GM12878 (cell line): Measurements from ENCODE around the gene ABHD3. TPM values are rescaled to one million over a fixed set of nuclear protein-coding genes. Genes with fewer than 3 reads are reported as not detected.

ENCODE experiments used
- ATAC-seq: fragments of 200-7000 bp; cut with Tn5 transposase; 3 replicates; pipeline ENCODE4 v1.9.1; 2020; ENCODE audit warnings: mild to moderate bottlenecking, moderate library complexity
- BruUV-seq: library from RNA; stranded (reverse); fragments of 400-500 nt; replicated peaks from 2 replicates; lab custom pipeline; 2021; lab: Mats Ljungman, UMichigan
- CTCF ChIA-PET: fragments of 300-600 bp; sonication (Branson Sonifier 250); formaldehyde crosslinking; extraction: SDS; loops from one replicate; lab custom pipeline; 2021; ENCODE audit warnings: inconsistent platforms; lab: Yijun Ruan, JAX
- POLR2A ChIA-PET: fragments of 350-600 bp; formaldehyde crosslinking; extraction: SDS; loops from one replicate; lab custom pipeline; 2021; ENCODE audit warnings: inconsistent platforms; lab: Charles Lee
- RAD21 ChIA-PET: fragments of 300-600 bp; sonication (Branson Sonifier 250); formaldehyde crosslinking; loops from one replicate; lab custom pipeline; 2023; ENCODE audit warnings: antibody characterized with exemption; ENCODE audit not compliant: unreplicated experiment; lab: Charles Lee
- SMC1A ChIA-PET: fragments of 300-600 bp; sonication (Branson Sonifier 250); formaldehyde crosslinking; loops from one replicate; lab custom pipeline; 2023; ENCODE audit not compliant: unreplicated experiment, uncharacterized antibody; lab: Charles Lee
- DNase-seq: peaks from one replicate; pipeline ENCODE4 v3.0.0-alpha.2; 2011; ENCODE audit warnings: low read depth, low spot score
- FAIRE-seq: peaks from 3 replicates; lab custom pipeline; 2011; peaks lifted over from hg19 to GRCh38; lab: Jason Lieb, UNC
- H2AFZ ChIP-seq: 2 replicates; pipeline ENCODE4 v1.6.0; 2011; ENCODE audit warnings: low read depth, low read length, control low read depth; ENCODE audit not compliant: control insufficient read depth
- H3K27ac ChIP-seq: 2 replicates; pipeline ENCODE4 v1.5.1; 2011; ENCODE audit warnings: control low read depth; ENCODE audit not compliant: control insufficient read depth, insufficient read depth
- H3K27me3 ChIP-seq, 2 experiments: replicated peaks in 1 of 2; 2 replicates each; pipeline versions ENCODE4 v1.6.0 to v1.6.1; 2011; ENCODE audit warnings: low read length in 1 of 2; ENCODE audit not compliant: control insufficient read depth in 2 of 2, insufficient read depth in 2 of 2
- H3K36me3 ChIP-seq, 2 experiments: 2 replicates each; pipeline ENCODE4 v1.5.1; 2011; ENCODE audit warnings: low read length in 1 of 2; ENCODE audit not compliant: control insufficient read depth in 2 of 2, insufficient read depth in 2 of 2
- H3K4me1 ChIP-seq: 2 replicates; pipeline ENCODE4 v1.6.1; 2011; ENCODE audit warnings: mild to moderate bottlenecking, low read length, moderate library complexity, mixed read lengths; ENCODE audit not compliant: control insufficient read depth, insufficient read depth
- H3K4me2 ChIP-seq: 2 replicates; pipeline ENCODE4 v1.6.0; 2011; ENCODE audit warnings: control low read depth; ENCODE audit not compliant: control insufficient read depth, insufficient read depth
- H3K4me3 ChIP-seq: fragments of 200-600 bp; sonication (generic); 2 replicates; pipeline ENCODE4 v1.5.1; 2016
- H3K79me2 ChIP-seq: 2 replicates; pipeline ENCODE4 v1.6.0; 2011; ENCODE audit warnings: low read length; ENCODE audit not compliant: control insufficient read depth, insufficient read depth
- H3K9ac ChIP-seq: 2 replicates; pipeline ENCODE4 v1.8.0; 2011; ENCODE audit warnings: low read length, control low read depth, mixed read lengths; ENCODE audit not compliant: control insufficient read depth, insufficient read depth
- H3K9me3 ChIP-seq: replicated peaks from 3 replicates; pipeline ENCODE4 v1.5.1; 2011; ENCODE audit warnings: mild to moderate bottlenecking, low read length; ENCODE audit not compliant: control insufficient read depth, insufficient read depth
- H4K20me1 ChIP-seq: 2 replicates; pipeline ENCODE4 v1.6.0; 2011; ENCODE audit not compliant: control insufficient read depth, insufficient read depth
- BACH1 ChIP-seq: fragments of 450-650 bp; IDR thresholded peaks from 2 replicates; pipeline ENCODE4 v1.6.1; 2017; ENCODE audit warnings: mild to moderate bottlenecking, borderline replicate concordance
- ETV6 ChIP-seq, 2 experiments: fragments of 450-650 bp in 1 of 2; IDR thresholded peaks in 1 of 2; conservative IDR thresholded peaks in 1 of 2; 2 replicates each; pipeline ENCODE4 v1.6.1; 2014; ENCODE audit warnings: antibody characterized with exemption in 1 of 2, borderline replicate concordance in 1 of 2, low read depth in 1 of 2, mild to moderate bottlenecking in 1 of 2, moderate library complexity in 1 of 2
- EZH2 ChIP-seq: IDR thresholded peaks from 2 replicates; pipeline ENCODE4 v1.6.1; 2012; ENCODE audit warnings: low read depth, mild to moderate bottlenecking, control low read depth, inconsistent platforms, low read length, borderline replicate concordance; ENCODE audit not compliant: control insufficient read depth
- JUND ChIP-seq: IDR thresholded peaks from 2 replicates; pipeline ENCODE4 v1.6.1; 2012; ENCODE audit warnings: low read depth, mild to moderate bottlenecking, low read length, improper control_type of control experiment, moderate library complexity
- NFYB ChIP-seq: IDR thresholded peaks from 2 replicates; pipeline ENCODE4 v1.6.1; 2011; ENCODE audit warnings: low read depth, mild to moderate bottlenecking, low read length, improper control_type of control experiment, moderate library complexity; ENCODE audit not compliant: insufficient read depth
- PAX5 ChIP-seq: IDR thresholded peaks from 2 replicates; pipeline ENCODE4 v1.6.1; 2011; ENCODE audit warnings: low read depth, low read length, borderline replicate concordance
- TCF12 ChIP-seq: IDR thresholded peaks from 2 replicates; pipeline ENCODE4 v1.6.1; 2011; ENCODE audit warnings: low read depth, mild to moderate bottlenecking, low read length
- ZBTB40 ChIP-seq: fragments of 450-650 bp; IDR thresholded peaks from 2 replicates; pipeline ENCODE4 v1.6.1; 2016; ENCODE audit warnings: mild to moderate bottlenecking, moderate library complexity, borderline replicate concordance
- in situ Hi-C: fragments of 300-500 bp; cut with MboI; formaldehyde crosslinking; loops from 9 replicates; pipeline ENCODE4 v1.14.3; 2018; ENCODE audit warnings: mixed read lengths
- intact Hi-C: fragments of 100-400 bp; cut with micrococcal nuclease; formaldehyde crosslinking; loops from one replicate; pipeline ENCODE4 v1.14.2; 2022; ENCODE audit not compliant: unreplicated experiment
- polyA plus RNA-seq, 11 experiments: library from polyadenylated mRNA; depleted of rRNA in 4 of 11; unstranded in 6 of 11; stranded (reverse) in 5 of 11; fragments of >200 nt; fragmentation: Nextera tagmentation in 4 of 11; fragmentation: Illumina TruSeq in 1 of 11; extraction: Ambion mirVana in 4 of 11; extraction: Trizol in 1 of 11; gene quantifications; 1 replicate in 1 of 11; 2 replicates in 10 of 11; pipeline versions ENCODE4 v1.2.1 to v1.2.3, GENCODE V29; 2011 to 2016; ENCODE audit warnings: inconsistent platforms in 2 of 11, missing spikeins in 2 of 11, low read depth in 1 of 11
- total RNA-seq, 4 experiments: library from RNA; depleted of rRNA in 3 of 4; stranded (reverse); fragments of >200 nt in 3 of 4; fragmentation: Illumina TruSeq in 1 of 4; extraction: Trizol in 1 of 4; gene quantifications; 2 replicates each; pipeline versions ENCODE4 v1.2.1 to v1.2.3, GENCODE V29; 2013 to 2021
- TF ChIP-seq, protein P1 (sequence below): fragments of 450-650 bp; IDR thresholded peaks from 2 replicates; pipeline ENCODE4 v1.6.1; 2017; ENCODE audit warnings: antibody characterized with exemption, mild to moderate bottlenecking, moderate library complexity

ABHD3 gene
- total and polyA plus RNA-seq, 10 of the 15 experiments (the other 5 are each of a cell fraction or from before 2014, with no cell fraction given): 4.9 to 49.8 (median 18.3) TPM

- RAD21 ChIA-PET: interaction anchor here (1.0 kb wide), 1 partner anchor 137 kb away, joined by 4 read pairs; no protein-coding TSS in a partner anchor
- no peak for ATAC-seq
- no peak for FAIRE-seq
- CTCF ChIA-PET: no interaction called here
- SMC1A ChIA-PET: interaction anchor here (1.4 kb wide), 1 partner anchor 244 kb away, joined by 4 read pairs; no protein-coding TSS in a partner anchor
- BruUV-seq: no TSS peak
- POLR2A ChIA-PET: interaction anchor here (0.9 kb wide), 1 partner anchor 139 kb away, joined by 6 read pairs; no protein-coding TSS in a partner anchor
- Histone ChIP-seq H3K9me3 (no peaks in the 10 kb centered on the region), H3K9ac (no peak overlapping the region), H4K20me1 (no peaks in the 10 kb centered on the region), H3K4me1 (peaks cover 22% of the 10 kb centered on the region), H3K4me2 (0 out of 2 replicates have a peak overlapping the region, but pooled peaks have one; percentile 44), H3K27ac (peak overlapping the region; percentile 37; the same call in 1 of the 2 replicates), H2AFZ (peak overlapping the region; percentile 63), H3K79me2 (no peaks in the 10 kb centered on the region; the same call in 1 of the 2 replicates), H3K4me3 (no peak overlapping the region; the same call in 1 of the 2 replicates), H3K36me3 (no peaks in the 10 kb centered on the region), H3K27me3 (no peaks in the 10 kb centered on the region)
- no peak for DNase-seq
- in situ Hi-C loops (loop anchor here (25.0 kb wide), 2 partner anchors 543 to 1857 kb away; partner anchors contain the start of gene RIOK3), intact Hi-C loops (no loop called here)
- TF ChIP-seq ZBTB40 (no peak), ETV6 (conservative IDR thresholded peaks at IDR 0.05 in 1 of 2, IDR thresholded peaks at IDR 0.05 in 1 of 2; ENCODE audit: borderline replicate concordance in 1 of 2, low read depth in 1 of 2) (no peak), PAX5 (no peak), NFYB (no peak), TCF12 (no peak), JUND (no peak), EZH2 (no peak), BACH1 (no peak)
- TF ChIP-seq, protein P1, sequence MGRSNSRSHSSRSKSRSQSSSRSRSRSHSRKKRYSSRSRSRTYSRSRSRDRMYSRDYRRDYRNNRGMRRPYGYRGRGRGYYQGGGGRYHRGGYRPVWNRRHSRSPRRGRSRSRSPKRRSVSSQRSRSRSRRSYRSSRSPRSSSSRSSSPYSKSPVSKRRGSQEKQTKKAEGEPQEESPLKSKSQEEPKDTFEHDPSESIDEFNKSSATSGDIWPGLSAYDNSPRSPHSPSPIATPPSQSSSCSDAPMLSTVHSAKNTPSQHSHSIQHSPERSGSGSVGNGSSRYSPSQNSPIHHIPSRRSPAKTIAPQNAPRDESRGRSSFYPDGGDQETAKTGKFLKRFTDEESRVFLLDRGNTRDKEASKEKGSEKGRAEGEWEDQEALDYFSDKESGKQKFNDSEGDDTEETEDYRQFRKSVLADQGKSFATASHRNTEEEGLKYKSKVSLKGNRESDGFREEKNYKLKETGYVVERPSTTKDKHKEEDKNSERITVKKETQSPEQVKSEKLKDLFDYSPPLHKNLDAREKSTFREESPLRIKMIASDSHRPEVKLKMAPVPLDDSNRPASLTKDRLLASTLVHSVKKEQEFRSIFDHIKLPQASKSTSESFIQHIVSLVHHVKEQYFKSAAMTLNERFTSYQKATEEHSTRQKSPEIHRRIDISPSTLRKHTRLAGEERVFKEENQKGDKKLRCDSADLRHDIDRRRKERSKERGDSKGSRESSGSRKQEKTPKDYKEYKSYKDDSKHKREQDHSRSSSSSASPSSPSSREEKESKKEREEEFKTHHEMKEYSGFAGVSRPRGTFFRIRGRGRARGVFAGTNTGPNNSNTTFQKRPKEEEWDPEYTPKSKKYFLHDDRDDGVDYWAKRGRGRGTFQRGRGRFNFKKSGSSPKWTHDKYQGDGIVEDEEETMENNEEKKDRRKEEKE: no peak
Observed at GRCh38 chr18:21605213-21605612, 99.4 kb downstream of the ABHD3 start.
